Smooth muscle cell (in vitro differentiated cells): ENCODE measurements around the gene MINDY4. TPM values are rescaled to one million over a fixed set of nuclear protein-coding genes. Genes with fewer than 3 reads are reported as not detected.

Experiments used
- DNase-seq: peaks from one replicate; lab custom pipeline; 2025; ENCODE audit not compliant: unreplicated experiment; lab: John Stamatoyannopoulos, UW
- H2AFZ ChIP-seq: fragments of 200-600 bp; sonication (generic); 2 replicates; pipeline ENCODE4 v1.6.0; 2016; ENCODE audit warnings: antibody characterized with exemption, low read depth, mild to moderate bottlenecking
- H3F3A ChIP-seq: fragments of 200-600 bp; sonication (generic); 2 replicates; pipeline ENCODE4 v1.6.0; 2017; ENCODE audit warnings: antibody characterized with exemption, low read depth
- H3K27ac ChIP-seq: fragments of 200-600 bp; sonication (generic); 2 replicates; pipeline ENCODE4 v1.5.1; 2016; ENCODE audit warnings: low read depth, mild to moderate bottlenecking
- H3K27me3 ChIP-seq: fragments of 200-600 bp; sonication (generic); 2 replicates; pipeline ENCODE4 v1.6.1; 2016; ENCODE audit warnings: low read depth, mild to moderate bottlenecking
- H3K36me3 ChIP-seq: fragments of 200-600 bp; sonication (generic); 2 replicates; pipeline ENCODE4 v1.5.1; 2016; ENCODE audit warnings: low read depth
- H3K4me1 ChIP-seq: fragments of 200-600 bp; sonication (generic); 2 replicates; pipeline ENCODE4 v1.5.1; 2016; ENCODE audit warnings: low read depth
- H3K4me2 ChIP-seq: fragments of 200-600 bp; sonication (generic); 2 replicates; pipeline ENCODE4 v1.6.0; 2016; ENCODE audit warnings: mild to moderate bottlenecking
- H3K4me3 ChIP-seq: fragments of 200-600 bp; sonication (generic); 2 replicates; pipeline ENCODE4 v1.5.1; 2016; ENCODE audit warnings: mild to moderate bottlenecking
- H3K79me2 ChIP-seq: fragments of 200-600 bp; sonication (generic); 2 replicates; pipeline ENCODE4 v1.6.0; 2016; ENCODE audit warnings: low read depth, mild to moderate bottlenecking
- H3K9ac ChIP-seq: fragments of 200-600 bp; sonication (generic); 2 replicates; pipeline ENCODE4 v1.6.0; 2016; ENCODE audit warnings: low read depth
- H3K9me3 ChIP-seq: fragments of 200-600 bp; sonication (generic); replicated peaks from 2 replicates; pipeline ENCODE4 v1.5.1; 2016; ENCODE audit warnings: low read depth
- H4K20me1 ChIP-seq: fragments of 200-600 bp; sonication (generic); 2 replicates; pipeline ENCODE4 v1.6.0; 2016; ENCODE audit warnings: low read depth
- CTCF ChIP-seq: fragments of 200-600 bp; sonication (generic); IDR thresholded peaks from 2 replicates; pipeline ENCODE4 v1.5.1; 2017; ENCODE audit warnings: borderline replicate concordance, mild to moderate bottlenecking, antibody characterized with exemption; ENCODE audit not compliant: insufficient read depth, poor library complexity, severe bottlenecking
- WGBS: methylation state at CpG from one replicate; pipeline ENCODE4 v1.1.7; 2016; ENCODE audit warnings: low lambda C conversion rate; 5-methylcytosine and 5-hydroxymethylcytosine counted together
- polyA plus RNA-seq: library from polyadenylated mRNA; unstranded; fragments of >200 nt; fragmentation: Nextera tagmentation; extraction: Ambion mirVana; gene quantifications from 2 replicates; pipeline ENCODE4 v1.2.1, GENCODE V29; 2016
- total RNA-seq: library from RNA; depleted of rRNA; stranded (reverse); fragments of >200 nt; gene quantifications from 2 replicates; pipeline ENCODE4 v1.2.3, GENCODE V29; 2014

Gene MINDY4
- total and polyA plus RNA-seq, 2 experiments from 2014 or later: 4.9 to 5.3 TPM

- Histone ChIP-seq H3K4me2 (peak within 1 kb of the TSS; percentile 54), H3K4me3 (no peak within 1 kb of the TSS), H3K27ac (peak within 1 kb of the TSS; percentile 72), H2AFZ (no peak within 1 kb of the TSS), H4K20me1 (no peaks in the 10 kb centered on the region), H3K9ac (no peak within 1 kb of the TSS), H3K9me3 (no peaks in the 10 kb centered on the region), H3K36me3 (no peaks in the 10 kb centered on the region), H3K79me2 (no peaks in the 10 kb centered on the region), H3K27me3 (no peaks in the 10 kb centered on the region), H3K4me1 (no peaks in the 10 kb centered on the region), H3F3A (peaks cover 8% of the 10 kb centered on the region)
- no peak for TF ChIP-seq CTCF
- WGBS: 88% methylated on average over 6 of the region's 6 CpGs
- DNase-seq: no peak
Observed at GRCh38 chr7:30751696-30752273, 19.4 kb upstream of the MINDY4 start, which contains the start of gene INMT. INMT (plus strand) TSS chr7:30752135; CDS start chr7:30752151, 16 bp downstream.

GRCh38 chr7:30752484-30752883 lies 18.7 kb upstream of the MINDY4 start:
- H3K9me3 ChIP-seq: no peaks in the 10 kb centered on the region
- WGBS: 87% methylated on average over 6 of the region's 6 CpGs
- H2AFZ ChIP-seq: no peak overlapping the region
- H3K4me3 ChIP-seq: no peak overlapping the region
- no peaks in the 10 kb centered on the region for H3K4me1 ChIP-seq
- H3K4me2 ChIP-seq: no peak overlapping the region
- no peak for DNase-seq
- no peak overlapping the region for H3K27ac ChIP-seq
- no peaks in the 10 kb centered on the region for H3K27me3 ChIP-seq
- no peak for TF ChIP-seq CTCF
- no peaks in the 10 kb centered on the region for H3K79me2 ChIP-seq
- H3K9ac ChIP-seq: no peak overlapping the region
- no peaks in the 10 kb centered on the region for H3K36me3 ChIP-seq
- H3F3A ChIP-seq: peaks cover 8% of the 10 kb centered on the region
- no peaks in the 10 kb centered on the region for H4K20me1 ChIP-seq

- no peaks in the 10 kb centered on the region for H4K20me1 ChIP-seq
- H3K27ac ChIP-seq: no peak overlapping the region
- H3K9ac ChIP-seq: no peak overlapping the region
- no peaks in the 10 kb centered on the region for H3K27me3 ChIP-seq
- no peak for DNase-seq
- no peaks in the 10 kb centered on the region for H3K9me3 ChIP-seq
- 66% methylated on average over 5 of the region's 5 CpGs for WGBS
- no peaks in the 10 kb centered on the region for H3K79me2 ChIP-seq
- no peak overlapping the region for H3K4me3 ChIP-seq
- no peak overlapping the region for H2AFZ ChIP-seq
- no peak for TF ChIP-seq CTCF
- no peak overlapping the region for H3K4me2 ChIP-seq
- peaks cover 8% of the 10 kb centered on the region for H3F3A ChIP-seq
- no peaks in the 10 kb centered on the region for H3K4me1 ChIP-seq
- H3K36me3 ChIP-seq: no peaks in the 10 kb centered on the region
Observed at GRCh38 chr7:30752979-30753378, 18.2 kb upstream of the MINDY4 start.

GRCh38 chr7:30754315-30754877 lies 16.8 kb upstream of the MINDY4 start:
- no peaks in the 10 kb centered on the region for H3K79me2 ChIP-seq
- H3K27ac ChIP-seq: no peak overlapping the region
- H3K4me1 ChIP-seq: no peaks in the 10 kb centered on the region
- no peaks in the 10 kb centered on the region for H3K27me3 ChIP-seq
- no peak overlapping the region for H3K9ac ChIP-seq
- H2AFZ ChIP-seq: no peak overlapping the region
- peaks cover 8% of the 10 kb centered on the region for H3F3A ChIP-seq
- 90% methylated on average over 6 of the region's 6 CpGs for WGBS
- no peaks in the 10 kb centered on the region for H3K9me3 ChIP-seq
- DNase-seq: no peak
- H3K4me3 ChIP-seq: no peak overlapping the region
- H3K36me3 ChIP-seq: no peaks in the 10 kb centered on the region
- no peak overlapping the region for H3K4me2 ChIP-seq
- no peaks in the 10 kb centered on the region for H4K20me1 ChIP-seq
- no peak for TF ChIP-seq CTCF
